HL-60/S4 (cell line): ENCODE results near the gene CHN2.

Experiments used
- in situ Hi-C: fragments of 300-500 bp; cut with MboI; formaldehyde crosslinking; loops from 2 replicates; pipeline ENCODE4 v1.14.3; 2022; ENCODE audit warnings: low sequenced_read_pairs

CHN2 gene

GRCh38 chr7:29381206-29382094, 186.9 kb downstream of the CHN2 start:
- in situ Hi-C loops: no loop called here

GRCh38 chr7:29384277-29384676, 189.7 kb downstream of the CHN2 start:
- in situ Hi-C loops: no loop called here

GRCh38 chr7:29385214-29385814, 190.7 kb downstream of the CHN2 start:
- in situ Hi-C loops: no loop called here

- in situ Hi-C loops: no loop called here
Observed at GRCh38 chr7:29386196-29386765, 191.7 kb downstream of the CHN2 start.

- in situ Hi-C loops: no loop called here
Observed at GRCh38 chr7:29391262-29391661, 196.7 kb downstream of the CHN2 start.

GRCh38 chr7:29394321-29394720, 199.7 kb downstream of the CHN2 start:
- in situ Hi-C loops: no loop called here

- in situ Hi-C loops: no loop called here
Observed at GRCh38 chr7:29396563-29396962, 202.0 kb downstream of the CHN2 start.

- in situ Hi-C loops: no loop called here
Observed at GRCh38 chr7:29397398-29397797, 202.8 kb downstream of the CHN2 start.

- in situ Hi-C loops: no loop called here
Observed at GRCh38 chr7:29398011-29398410, 203.4 kb downstream of the CHN2 start.

- in situ Hi-C loops: loop anchor here (10.0 kb wide), 1 partner anchor 476 kb away; no protein-coding TSS in a partner anchor
Observed at GRCh38 chr7:29400437-29400836, 205.9 kb downstream of the CHN2 start.

- in situ Hi-C loops: loop anchor here (10.0 kb wide), 1 partner anchor 477 kb away; no protein-coding TSS in a partner anchor
Observed at GRCh38 chr7:29401769-29402168, 207.2 kb downstream of the CHN2 start.

GRCh38 chr7:29405891-29406290, 211.3 kb downstream of the CHN2 start:
- in situ Hi-C loops: loop anchor here (10.0 kb wide), 1 partner anchor 481 kb away; no protein-coding TSS in a partner anchor

- in situ Hi-C loops: loop anchor here (10.0 kb wide), 1 partner anchor 482 kb away; no protein-coding TSS in a partner anchor
Observed at GRCh38 chr7:29406366-29406765, 211.8 kb downstream of the CHN2 start.

GRCh38 chr7:29408841-29409243, 214.3 kb downstream of the CHN2 start:
- in situ Hi-C loops: loop anchor here (10.0 kb wide), 1 partner anchor 484 kb away; no protein-coding TSS in a partner anchor

GRCh38 chr7:29410996-29411395, 216.4 kb downstream of the CHN2 start:
- in situ Hi-C loops: no loop called here

- in situ Hi-C loops: no loop called here
Observed at GRCh38 chr7:29412912-29413311, 218.3 kb downstream of the CHN2 start.

- in situ Hi-C loops: no loop called here
Observed at GRCh38 chr7:29413626-29414136, 219.1 kb downstream of the CHN2 start.

GRCh38 chr7:29414216-29414615, 219.6 kb downstream of the CHN2 start:
- in situ Hi-C loops: no loop called here

- in situ Hi-C loops: no loop called here
Observed at GRCh38 chr7:29415215-29415614, 220.6 kb downstream of the CHN2 start.

- in situ Hi-C loops: no loop called here
Observed at GRCh38 chr7:29416276-29416937, 221.8 kb downstream of the CHN2 start.

- in situ Hi-C loops: no loop called here
Observed at GRCh38 chr7:29416938-29417305, 222.3 kb downstream of the CHN2 start.
